Measurements from ENCODE around the gene GOSR2. TPM values are rescaled to one million over a fixed set of nuclear protein-coding genes. Genes with fewer than 3 reads are reported as not detected.

The GOSR2 gene
- total and polyA plus RNA-seq, 2 of the 4 experiments (the other 2 are of a cell fraction), result 63.4 to 75.6 TPM

DNA sequence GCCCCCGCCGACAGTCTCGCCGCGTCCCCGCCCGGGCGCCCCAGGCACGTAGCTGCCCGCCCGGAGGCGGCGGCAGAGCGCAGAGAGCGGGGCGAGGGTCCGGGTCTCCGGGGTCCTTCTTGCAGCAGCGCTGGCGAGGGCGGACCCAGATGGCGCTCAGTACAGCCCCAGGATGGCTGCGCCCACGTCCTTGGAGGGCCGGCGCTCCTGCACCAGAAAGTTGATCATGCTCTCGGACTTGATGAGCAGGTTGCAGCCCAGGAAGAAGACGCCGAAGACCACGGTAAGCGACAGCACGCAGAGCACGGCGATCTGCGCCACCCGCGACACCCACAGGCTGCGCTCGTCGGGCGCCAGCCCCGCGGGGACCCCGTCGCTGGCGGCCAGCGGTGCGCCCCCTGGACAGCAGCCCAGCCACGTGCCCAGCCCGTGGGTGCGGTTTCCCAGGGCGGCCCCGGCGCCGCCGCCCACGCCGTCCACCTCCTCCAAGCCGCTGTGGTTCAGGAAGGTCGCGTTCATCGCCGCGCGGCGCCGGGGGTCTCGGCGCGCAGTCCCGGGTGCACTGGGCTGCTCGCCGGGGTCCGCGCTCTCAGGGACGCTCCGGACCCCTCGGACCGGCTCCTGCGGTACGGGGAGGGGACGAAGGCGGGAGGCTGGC, 55.7 kb downstream of the GOSR2 start:
- Histone ChIP-seq H2BK120ac (ENCODE audit: low read depth, low read length) (no peak overlapping the region), H3K27me3 (ENCODE audit: control insufficient read depth, insufficient read depth, low read length) (peaks cover 50% of the 10 kb centered on the region), H2AFZ (replicated peaks; ENCODE audit: low read length, poor library complexity) (peak overlapping the region; percentile 87), H4K5ac (ENCODE audit: low read depth, low read length) (no peak overlapping the region), H3K14ac (replicated peaks; ENCODE audit: low read depth, low read length) (no peak overlapping the region), H3K27ac (ENCODE audit: insufficient read depth, low read length) (no peak overlapping the region), H3K4me2 (ENCODE audit: low read depth, low read length) (peak overlapping the region; percentile 30), H2AK5ac (ENCODE audit: low read depth, low read length) (no peak overlapping the region), H3K18ac (ENCODE audit: low read depth, low read length) (no peak overlapping the region), H2AK9ac (replicated peaks; ENCODE audit: low read depth, low read length, poor library complexity) (no peak overlapping the region), H4K8ac (ENCODE audit: low read depth in 2 of 2, low read length in 2 of 2) (no peak overlapping the region), H3K4me3 (ENCODE audit: insufficient read depth, low read depth, low read length) (peak overlapping the region; percentile 40), H3K56ac (ENCODE audit: extremely low read depth, insufficient read depth, low read length) (no peak overlapping the region), H3K9ac (ENCODE audit: low read depth, low read length) (no peak overlapping the region), H3K36me3 (ENCODE audit: control insufficient read depth, insufficient read depth, low read length) (no peaks in the 10 kb centered on the region), H3K23ac (ENCODE audit: low read depth, low read length) (no peak overlapping the region), H4K20me1 (ENCODE audit: insufficient read depth, low read length) (peaks cover 4% of the 10 kb centered on the region; the same call in 1 of the 2 replicates), H4K91ac (ENCODE audit: insufficient read depth, low read depth, low read length) (no peak overlapping the region), H3K9me3 (ENCODE audit: control insufficient read depth, insufficient read depth, low read length) (no peaks in the 10 kb centered on the region; the same call in 1 of the 2 replicates), H3K4me1 (ENCODE audit: control insufficient read depth, insufficient read depth, low read length) (peaks cover 3% of the 10 kb centered on the region), H3K4ac (ENCODE audit: low read depth, low read length) (no peak overlapping the region), H2BK20ac (ENCODE audit: low read depth, low read length) (no peak overlapping the region), H3K9me1 (ENCODE audit: insufficient read depth, low read length) (no peaks in the 10 kb centered on the region), H2BK5ac (ENCODE audit: low read depth, low read length, poor library complexity, severe bottlenecking) (no peak overlapping the region), H3K79me1 (ENCODE audit: low read depth in 1 of 2, low read length in 2 of 2) (no peaks in the 10 kb centered on the region), H2BK15ac (ENCODE audit: low read depth, low read length) (no peak overlapping the region)
- ATAC-seq (ENCODE audit: low read depth) (peak; percentile 43), DNase-seq (no peak)
- intact Hi-C loops (cut with micrococcal nuclease), result no loop called here
- peak; percentile 11; the same call in 1 of the 2 replicates for TF ChIP-seq USF2 (IDR thresholded peaks at IDR 0.05; ENCODE audit: low read depth, low read length)
- TF ChIP-seq CTCF (conservative IDR thresholded peaks at IDR 0.05; ENCODE audit: low read depth, low read length), result no peak
- dilution Hi-C loops (cut with HindIII; ENCODE audit: low sequenced_read_pairs, unreplicated experiment), result no loop called here
- WGBS, 2 experiments (ENCODE audit: extremely low coverage in 2 of 2, insufficient read length in 1 of 2), result 0% methylated on average over 66 of the region's 83 CpGs; no CpG with 5 or more reads in 1 of the 2 experiments
- CTCF ChIA-PET, result no interaction called here
- in situ Hi-C loops (cut with MboI; ENCODE audit: low sequenced_read_pairs), result no loop called here
- POLR2A ChIA-PET (ENCODE audit: unreplicated experiment), result no interaction called here
- no TSS peak for BruUV-seq (replicated peaks)
